ENCODE measurements around the gene SLCO2A1.

- no peak for TF ChIP-seq CTCF (IDR thresholded peaks at IDR 0.05)
- TF ChIP-seq POLR2AphosphoS5 (IDR thresholded peaks at IDR 0.05): no peak
- TF ChIP-seq POLR2A (IDR thresholded peaks at IDR 0.05): no peak
Measured at GRCh38 chr3:133970339-133970738, 59.4 kb downstream of the SLCO2A1 start.

Data from breast epithelium (tissue), 3 donors.